GM12874 (cell line): ENCODE measurements around the gene FAM124A.

Source experiments
- CTCF ChIP-seq: IDR thresholded peaks from 2 replicates; pipeline ENCODE4 v1.5.1; 2011; ENCODE audit warnings: low read depth, mild to moderate bottlenecking, control low read depth, low read length, moderate library complexity; ENCODE audit not compliant: insufficient read depth

The FAM124A gene

GRCh38 chr13:51229101-51229719, 7.0 kb downstream of the FAM124A start:
- no peak for TF ChIP-seq CTCF

GRCh38 chr13:51229731-51230130, 7.5 kb downstream of the FAM124A start:
- no peak for TF ChIP-seq CTCF

- no peak for TF ChIP-seq CTCF
These were observed 8.4 kb downstream of the FAM124A start for GRCh38 chr13:51230477-51231105.

- TF ChIP-seq CTCF, result no peak
These were observed 9.3 kb downstream of the FAM124A start for GRCh38 chr13:51231456-51231855.

- TF ChIP-seq CTCF, result no peak
These were observed 10.1 kb downstream of the FAM124A start for GRCh38 chr13:51232328-51232727.

GRCh38 chr13:51233117-51233826, 11.1 kb downstream of the FAM124A start:
- TF ChIP-seq CTCF, result no peak

- no peak for TF ChIP-seq CTCF
These were observed 12.5 kb downstream of the FAM124A start for GRCh38 chr13:51234676-51235075.
